Measurements from ENCODE around the gene KCNK1. TPM values are rescaled to one million over a fixed set of nuclear protein-coding genes. Genes with fewer than 3 reads are reported as not detected.

The KCNK1 gene
- polyA plus RNA-seq, 1 of the 3 experiments (the other 2 are of a cell fraction), result 10.6 TPM

GRCh38 chr1:233652526-233652925 lies 38.6 kb downstream of the KCNK1 start:
- no peak overlapping the region for H3K4me3 ChIP-seq (ENCODE audit: low read depth in 2 of 2, low read length in 1 of 2)
- no peak overlapping the region for H3K9ac ChIP-seq
- no peaks in the 10 kb centered on the region for H3K27me3 ChIP-seq (ENCODE audit: insufficient read depth)
- peaks cover 0 to 1% of the 10 kb centered on the region in 2 experiments; a peak in 1 of 4 replicates for H3K4me1 ChIP-seq (ENCODE audit: control insufficient read depth in 1 of 2, insufficient read depth in 2 of 2, low read depth in 1 of 2, low read length in 1 of 2)
- TF ChIP-seq RXRA (IDR thresholded peaks at IDR 0.05; ENCODE audit: borderline replicate concordance, low read depth), result no peak
- TF ChIP-seq FOXJ3 (CRISPR knock-in tag; IDR thresholded peaks at IDR 0.05), result no peak
- TF ChIP-seq GATA2 (CRISPR knock-in tag; IDR thresholded peaks at IDR 0.05), result no peak
- TF ChIP-seq NRF1 (IDR thresholded peaks at IDR 0.05; ENCODE audit: low read depth, low read length), result no peak
- no peak for TF ChIP-seq FOSL2 (IDR thresholded peaks at IDR 0.05; ENCODE audit: borderline replicate concordance, low read depth)
- TF ChIP-seq MEF2A (IDR thresholded peaks at IDR 0.05; ENCODE audit: borderline replicate concordance, low read depth), result no peak
- TF ChIP-seq SIN3A (IDR thresholded peaks at IDR 0.05; ENCODE audit: borderline replicate concordance, low read depth, low read length), result no peak
- TF ChIP-seq RFX5 (IDR thresholded peaks at IDR 0.05; ENCODE audit: low read length), result no peak
- no peak for TF ChIP-seq JUND (IDR thresholded peaks at IDR 0.05)
- TF ChIP-seq ZBTB33 (IDR thresholded peaks at IDR 0.05; ENCODE audit: borderline replicate concordance, low read depth), result no peak
- no peak for TF ChIP-seq REST (IDR thresholded peaks at IDR 0.05; ENCODE audit: low read depth, low read length)
- TF ChIP-seq YY1 (IDR thresholded peaks at IDR 0.05; ENCODE audit: low read depth), result no peak
- TF ChIP-seq MAX (IDR thresholded peaks at IDR 0.05; ENCODE audit: low read depth), result no peak
- no peak for TF ChIP-seq SMC3 (IDR thresholded peaks at IDR 0.05; ENCODE audit: low read depth, low read length)
- TF ChIP-seq TAF1 (IDR thresholded peaks at IDR 0.05; ENCODE audit: borderline replicate concordance, low read depth, low read length), result no peak
- TF ChIP-seq IRF3 (IDR thresholded peaks at IDR 0.05; ENCODE audit: low read depth, low read length), result no peak
- no peak for TF ChIP-seq TEAD4 (IDR thresholded peaks at IDR 0.05; ENCODE audit: borderline replicate concordance, insufficient read depth)
- TF ChIP-seq FOXM1 (IDR thresholded peaks at IDR 0.05; ENCODE audit: low read depth), result no peak
- TF ChIP-seq EP300 (IDR thresholded peaks at IDR 0.05; ENCODE audit: borderline replicate concordance in 1 of 2, low read depth in 1 of 2, low read length in 1 of 2), result no peak
- ChIA-PET CTCF (interaction anchor here (0.6 to 1.2 kb wide), 2 partner anchors 10 to 227 kb away, joined by 3 read pairs; no protein-coding TSS in a partner anchor), POLR2A (no interaction called here)
- 90% methylated on average over 2 of the region's 2 CpGs for WGBS (ENCODE audit: low lambda C conversion rate)
- H3K36me3 ChIP-seq (replicated peaks in 1 of 2; ENCODE audit: control insufficient read depth in 1 of 2, insufficient read depth in 2 of 2, low read length in 1 of 2), result no peaks in the 10 kb centered on the region
- no peak overlapping the region for H3K4me2 ChIP-seq
- H4K20me1 ChIP-seq (ENCODE audit: insufficient read depth), result no peaks in the 10 kb centered on the region
- H3K9me2 ChIP-seq, result no peaks in the 10 kb centered on the region
- no peaks in the 10 kb centered on the region for H3F3A ChIP-seq (replicated peaks; ENCODE audit: insufficient read depth)
- H3K27ac ChIP-seq (ENCODE audit: low read depth in 2 of 2, low read length in 1 of 2), result no peak overlapping the region
- no peak overlapping the region for H2AFZ ChIP-seq (ENCODE audit: low read depth)
- H3K9me3 ChIP-seq, result no peaks in the 10 kb centered on the region
- no peak for DNase-seq
- H3K79me2 ChIP-seq (ENCODE audit: insufficient read depth), result no peaks in the 10 kb centered on the region
